MCF 10A (cell line): ENCODE results near the gene CCR3. TPM values are rescaled to one million over a fixed set of nuclear protein-coding genes. Genes with fewer than 3 reads are reported as not detected.
A peak's percentile ranks its signal among the peaks of the same experiment; 100 is the strongest.

Experiments
- BruUV-seq: library from RNA; stranded (reverse); fragments of 400-500 nt; replicated peaks from 2 replicates; lab custom pipeline; 2021; lab: Mats Ljungman, UMichigan
- CTCF ChIA-PET: fragments of 300-600 bp; sonication (Branson Sonifier 250); formaldehyde crosslinking; extraction: SDS; loops from one replicate; lab custom pipeline; 2021; ENCODE audit warnings: antibody characterized with exemption, inconsistent platforms; lab: Yijun Ruan, JAX
- POLR2A ChIA-PET: fragments of 300-600, 350-650 bp; sonication (Branson Sonifier 250); formaldehyde crosslinking; extraction: SDS; loops from one replicate; lab custom pipeline; 2020; ENCODE audit warnings: antibody characterized with exemption, inconsistent platforms; lab: Yijun Ruan, JAX
- DNase-seq: peaks from one replicate; pipeline ENCODE4 v3.0.0-alpha.2; 2018; ENCODE audit not compliant: unreplicated experiment
- H3K27ac Mint-ChIP-seq: one replicate; pipeline ENCODE4 v1.8.0; 2022; ENCODE audit warnings: mild to moderate bottlenecking, low read depth, mixed read lengths; ENCODE audit not compliant: unreplicated experiment
- H3K27me3 Mint-ChIP-seq: one replicate; pipeline ENCODE4 v1.8.0; 2022; ENCODE audit warnings: mixed read lengths; ENCODE audit not compliant: insufficient read depth, unreplicated experiment
- H3K36me3 Mint-ChIP-seq: one replicate; pipeline ENCODE4 v1.8.0; 2022; ENCODE audit warnings: mild to moderate bottlenecking, moderate library complexity, mixed read lengths; ENCODE audit not compliant: insufficient read depth, unreplicated experiment
- H3K4me1 Mint-ChIP-seq: one replicate; pipeline ENCODE4 v1.8.0; 2022; ENCODE audit warnings: mixed read lengths; ENCODE audit not compliant: insufficient read depth, unreplicated experiment
- H3K4me3 Mint-ChIP-seq: one replicate; pipeline ENCODE4 v1.8.0; 2022; ENCODE audit warnings: mild to moderate bottlenecking, moderate library complexity, mixed read lengths; ENCODE audit not compliant: unreplicated experiment
- H3K9me3 Mint-ChIP-seq: one replicate; pipeline ENCODE4 v1.8.0; 2022; ENCODE audit warnings: mixed read lengths; ENCODE audit not compliant: unreplicated experiment
- intact Hi-C: fragments of 100-400 bp; cut with micrococcal nuclease; formaldehyde crosslinking; loops from 2 replicates; pipeline ENCODE4 v1.14.1; 2022
- total RNA-seq: library from RNA; stranded (reverse); gene quantifications from 2 replicates; pipeline ENCODE4 v1.2.3, GENCODE V29; 2022
- TF ChIP-seq, protein P1 (sequence below): fragments of 200-600 bp; IDR thresholded peaks from one replicate; pipeline ENCODE4 v1.8.0; 2022; ENCODE audit warnings: antibody characterized with exemption, mild to moderate bottlenecking; ENCODE audit not compliant: unreplicated experiment

CCR3 gene
- total RNA-seq, 1 experiment from 2014 or later, result not detected

DNA sequence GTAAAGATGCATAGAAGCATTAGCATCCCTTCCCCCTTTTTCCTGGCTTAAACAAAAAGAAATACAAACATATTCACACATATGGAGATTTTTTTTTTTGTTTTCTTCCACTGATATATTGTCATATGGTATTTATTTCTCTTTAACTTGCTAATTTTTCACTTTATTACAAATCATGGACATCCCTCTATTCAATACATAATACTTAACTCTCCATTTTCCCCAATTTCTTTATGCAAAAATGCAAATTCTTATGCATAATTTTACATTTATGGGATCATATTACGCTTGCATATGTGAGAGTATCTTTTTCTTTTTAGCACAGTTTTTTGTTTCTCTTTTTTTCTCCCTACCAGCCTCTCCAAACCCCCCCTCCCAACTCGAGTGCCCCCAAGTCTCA lies 48.8 kb downstream of the CCR3 start:
- intact Hi-C loops, result loop anchor here (5.0 kb wide), 1 partner anchor 81 kb away; the partner anchor contains the start of gene CCR5
- Mint-ChIP-seq H3K36me3 (no peaks in the 10 kb centered on the region), H3K27me3 (no peaks in the 10 kb centered on the region), H3K27ac (no peak overlapping the region), H3K9me3 (no peaks in the 10 kb centered on the region), H3K4me3 (no peak overlapping the region), H3K4me1 (no peaks in the 10 kb centered on the region)
- CTCF ChIA-PET, result no interaction called here
- TF ChIP-seq, protein P1, sequence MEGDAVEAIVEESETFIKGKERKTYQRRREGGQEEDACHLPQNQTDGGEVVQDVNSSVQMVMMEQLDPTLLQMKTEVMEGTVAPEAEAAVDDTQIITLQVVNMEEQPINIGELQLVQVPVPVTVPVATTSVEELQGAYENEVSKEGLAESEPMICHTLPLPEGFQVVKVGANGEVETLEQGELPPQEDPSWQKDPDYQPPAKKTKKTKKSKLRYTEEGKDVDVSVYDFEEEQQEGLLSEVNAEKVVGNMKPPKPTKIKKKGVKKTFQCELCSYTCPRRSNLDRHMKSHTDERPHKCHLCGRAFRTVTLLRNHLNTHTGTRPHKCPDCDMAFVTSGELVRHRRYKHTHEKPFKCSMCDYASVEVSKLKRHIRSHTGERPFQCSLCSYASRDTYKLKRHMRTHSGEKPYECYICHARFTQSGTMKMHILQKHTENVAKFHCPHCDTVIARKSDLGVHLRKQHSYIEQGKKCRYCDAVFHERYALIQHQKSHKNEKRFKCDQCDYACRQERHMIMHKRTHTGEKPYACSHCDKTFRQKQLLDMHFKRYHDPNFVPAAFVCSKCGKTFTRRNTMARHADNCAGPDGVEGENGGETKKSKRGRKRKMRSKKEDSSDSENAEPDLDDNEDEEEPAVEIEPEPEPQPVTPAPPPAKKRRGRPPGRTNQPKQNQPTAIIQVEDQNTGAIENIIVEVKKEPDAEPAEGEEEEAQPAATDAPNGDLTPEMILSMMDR, result no peak
- BruUV-seq, result no TSS peak
- POLR2A ChIA-PET, result no interaction called here
- DNase-seq, result no peak

DNA sequence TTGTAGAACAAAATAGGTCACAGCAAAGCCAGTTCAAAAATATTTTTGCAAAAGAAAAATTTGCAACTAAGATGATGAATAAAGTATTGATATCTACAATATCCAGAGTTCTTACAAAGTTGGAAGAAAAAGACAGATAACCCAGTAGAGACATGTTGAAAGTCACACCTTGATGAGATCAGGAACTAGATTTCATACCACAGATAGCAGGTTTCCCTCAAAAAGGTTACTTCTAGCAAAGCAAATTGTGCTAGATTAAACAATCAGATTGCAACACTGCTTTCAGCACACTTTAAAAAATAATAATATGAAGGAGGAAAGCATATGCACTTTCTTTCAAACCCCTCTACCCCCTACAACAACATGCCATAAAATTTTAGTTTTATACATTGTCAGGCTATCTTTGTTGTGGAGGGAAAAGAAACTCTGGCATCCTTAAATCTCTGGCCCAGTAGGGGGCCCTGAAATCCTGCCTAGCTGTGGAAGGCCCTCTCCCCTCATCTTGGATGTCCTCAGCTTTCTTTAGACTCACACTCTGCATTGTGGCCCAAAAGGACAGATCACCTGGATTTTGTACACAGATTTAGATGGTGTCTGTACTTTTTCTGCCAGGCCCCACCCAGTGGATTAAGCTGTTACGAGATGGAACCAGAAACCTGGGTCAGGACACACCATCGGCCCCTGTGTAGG lies 50.9 kb downstream of the CCR3 start:
- Mint-ChIP-seq H3K4me1 (peaks cover 18% of the 10 kb centered on the region), H3K9me3 (no peaks in the 10 kb centered on the region), H3K4me3 (no peak overlapping the region), H3K27ac (peak overlapping the region; percentile 0), H3K36me3 (no peaks in the 10 kb centered on the region), H3K27me3 (no peaks in the 10 kb centered on the region)
- TF ChIP-seq, protein P1, result no peak
- BruUV-seq, result no TSS peak
- CTCF ChIA-PET, result interaction anchor here (0.6 to 0.8 kb wide), 4 partner anchors 34 to 694 kb away, joined by 3 to 4 read pairs (median 3); no protein-coding TSS in a partner anchor
- no peak for DNase-seq
- intact Hi-C loops, result loop anchor here (5.0 kb wide), 1 partner anchor 79 kb away; the partner anchor contains the start of gene CCR5
- POLR2A ChIA-PET, result interaction anchor here (0.6 kb wide), 1 partner anchor 61 kb away, joined by 3 read pairs; the partner anchor contains the start of gene CCR2

DNA sequence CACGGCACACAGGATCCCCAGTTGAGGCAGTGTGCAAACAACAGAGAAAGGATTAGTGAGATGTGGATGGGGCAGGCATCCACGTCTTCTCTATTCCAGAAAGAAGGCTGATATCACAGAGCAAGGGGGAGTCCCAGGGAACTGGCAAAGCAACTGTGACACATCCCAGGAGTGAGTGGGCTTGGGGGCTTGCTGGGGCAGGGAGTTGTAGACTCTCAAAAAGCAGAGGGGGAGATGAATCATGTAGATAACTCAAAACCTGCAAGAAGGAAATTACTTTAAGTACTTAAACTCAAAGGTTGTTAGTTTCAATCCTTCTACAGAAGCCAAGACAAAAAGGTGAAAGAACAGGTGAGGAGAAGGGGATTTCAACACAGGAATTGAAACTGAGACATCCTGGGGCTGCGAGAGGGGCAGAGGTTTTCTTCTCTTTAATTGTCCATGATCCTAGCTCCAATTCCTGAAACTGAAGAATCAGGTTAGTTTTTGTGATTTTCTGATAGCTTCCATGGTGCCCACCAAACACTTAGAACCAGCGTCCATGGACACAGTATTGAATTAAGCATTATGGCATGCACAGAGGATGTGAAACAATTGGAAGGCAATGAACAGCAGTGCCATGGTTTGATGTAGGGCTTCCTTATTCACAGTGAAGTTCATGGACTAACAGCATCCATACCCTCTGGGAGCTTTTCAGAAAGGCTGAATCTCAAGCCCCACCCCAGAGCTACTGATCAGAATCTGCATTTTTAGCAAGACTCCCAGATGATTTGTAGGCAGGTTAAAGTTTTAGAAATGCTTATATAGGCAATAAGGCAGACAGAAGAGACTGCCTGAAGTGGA lies 52.0 kb downstream of the CCR3 start:
- H3K27me3 Mint-ChIP-seq, result no peaks in the 10 kb centered on the region
- H3K9me3 Mint-ChIP-seq, result no peaks in the 10 kb centered on the region
- BruUV-seq, result no TSS peak
- peaks cover 18% of the 10 kb centered on the region for H3K4me1 Mint-ChIP-seq
- H3K27ac Mint-ChIP-seq, result no peak overlapping the region
- no peaks in the 10 kb centered on the region for H3K36me3 Mint-ChIP-seq
- ChIA-PET POLR2A (interaction anchor here (0.6 kb wide), 1 partner anchor 397 kb away, joined by 3 read pairs; no protein-coding TSS in a partner anchor), CTCF (interaction anchor here (0.8 kb wide), 1 partner anchor 217 kb away, joined by 4 read pairs; no protein-coding TSS in a partner anchor)
- TF ChIP-seq, protein P1, result no peak
- H3K4me3 Mint-ChIP-seq, result no peak overlapping the region
- intact Hi-C loops, result loop anchor here (5.0 kb wide), 1 partner anchor 78 kb away; the partner anchor contains the start of gene CCR5
- no peak for DNase-seq
